Measurements from ENCODE around the gene OR2T6.
"Not testable (repeated sequence)": the region's sequence is repeated elsewhere in the genome, so short reads cannot be mapped to it uniquely, and the experiment has no call there.

- not testable (repeated sequence) for TF ChIP-seq KAT7 (CRISPR knock-in tag; IDR thresholded peaks at IDR 0.05; ENCODE audit: borderline replicate concordance); CREB5 (CRISPR knock-in tag; IDR thresholded peaks at IDR 0.05); STAT5A (IDR thresholded peaks at IDR 0.05; ENCODE audit: borderline replicate concordance, low read length); ATF3 (IDR thresholded peaks at IDR 0.05); ATF3 (CRISPR knock-in tag; conservative IDR thresholded peaks at IDR 0.05); MED1 (CRISPR knock-in tag; IDR thresholded peaks at IDR 0.05; ENCODE audit: borderline replicate concordance); NBN (IDR thresholded peaks at IDR 0.05; ENCODE audit: low read depth); CTCF (IDR thresholded peaks at IDR 0.05 in 2 of 3, conservative IDR thresholded peaks at IDR 0.05 in 1 of 3; ENCODE audit: insufficient read depth in 2 of 3, low read depth in 1 of 3, low read length in 3 of 3); CUX1 (CRISPR knock-in tag; IDR thresholded peaks at IDR 0.05); FOXA1 (IDR thresholded peaks at IDR 0.05; ENCODE audit: borderline replicate concordance); BHLHE40 (IDR thresholded peaks at IDR 0.05; ENCODE audit: low read length); POLR2AphosphoS5 (IDR thresholded peaks at IDR 0.05; ENCODE audit: control insufficient read depth, insufficient read depth, low read depth, low read length)
These were observed 63.1 kb downstream of the OR2T6 start for GRCh38 chr1:248438668-248439067.
